ENCODE results near the gene PCDHGA12. TPM values are rescaled to one million over a fixed set of nuclear protein-coding genes. Genes with fewer than 3 reads are reported as not detected.
"Not testable (repeated sequence)": the region's sequence is repeated elsewhere in the genome, so short reads cannot be mapped to it uniquely, and the experiment has no call there.

Gene PCDHGA12
- total RNA-seq, 2 donors from 2014 or later = 3.8 to 6.8 TPM

DNA sequence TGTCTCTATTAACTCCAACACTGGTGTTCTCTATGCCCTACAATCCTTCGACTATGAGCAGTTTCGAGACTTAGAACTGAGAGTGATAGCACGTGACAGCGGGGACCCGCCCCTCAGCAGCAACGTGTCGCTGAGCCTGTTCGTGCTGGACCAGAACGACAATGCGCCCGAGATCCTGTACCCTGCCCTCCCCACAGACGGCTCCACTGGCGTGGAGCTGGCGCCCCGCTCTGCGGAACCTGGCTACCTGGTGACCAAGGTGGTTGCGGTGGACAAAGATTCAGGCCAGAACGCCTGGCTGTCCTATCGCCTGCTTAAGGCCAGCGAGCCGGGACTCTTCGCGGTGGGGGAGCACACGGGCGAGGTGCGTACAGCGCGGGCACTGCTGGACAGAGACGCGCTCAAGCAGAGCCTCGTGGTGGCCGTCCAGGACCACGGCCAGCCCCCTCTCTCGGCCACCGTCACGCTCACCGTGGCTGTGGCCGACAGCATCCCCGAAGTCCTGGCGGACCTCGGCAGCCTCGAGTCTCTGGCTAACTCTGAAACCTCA lies 7.5 kb upstream of the PCDHGA12 start:
- Histone ChIP-seq H3K4me3 (no peak overlapping the region), H3K9me3 (peaks cover 5% of the 10 kb centered on the region), H3K4me1 (replicated peaks) (no peaks in the 10 kb centered on the region), H3K27ac (no peak overlapping the region), H3K27me3 (replicated peaks; ENCODE audit: insufficient read depth) (no peaks in the 10 kb centered on the region), H3K36me3 (no peaks in the 10 kb centered on the region)
- DNase-seq (ENCODE audit: low spot score) = no peak
- intact Hi-C loops (cut with DNase I) = no loop called here
- TF ChIP-seq POLR2AphosphoS5 (IDR thresholded peaks at IDR 0.05) (no peak), POLR2A (IDR thresholded peaks at IDR 0.05) (no peak)
- TF ChIP-seq, protein P1, sequence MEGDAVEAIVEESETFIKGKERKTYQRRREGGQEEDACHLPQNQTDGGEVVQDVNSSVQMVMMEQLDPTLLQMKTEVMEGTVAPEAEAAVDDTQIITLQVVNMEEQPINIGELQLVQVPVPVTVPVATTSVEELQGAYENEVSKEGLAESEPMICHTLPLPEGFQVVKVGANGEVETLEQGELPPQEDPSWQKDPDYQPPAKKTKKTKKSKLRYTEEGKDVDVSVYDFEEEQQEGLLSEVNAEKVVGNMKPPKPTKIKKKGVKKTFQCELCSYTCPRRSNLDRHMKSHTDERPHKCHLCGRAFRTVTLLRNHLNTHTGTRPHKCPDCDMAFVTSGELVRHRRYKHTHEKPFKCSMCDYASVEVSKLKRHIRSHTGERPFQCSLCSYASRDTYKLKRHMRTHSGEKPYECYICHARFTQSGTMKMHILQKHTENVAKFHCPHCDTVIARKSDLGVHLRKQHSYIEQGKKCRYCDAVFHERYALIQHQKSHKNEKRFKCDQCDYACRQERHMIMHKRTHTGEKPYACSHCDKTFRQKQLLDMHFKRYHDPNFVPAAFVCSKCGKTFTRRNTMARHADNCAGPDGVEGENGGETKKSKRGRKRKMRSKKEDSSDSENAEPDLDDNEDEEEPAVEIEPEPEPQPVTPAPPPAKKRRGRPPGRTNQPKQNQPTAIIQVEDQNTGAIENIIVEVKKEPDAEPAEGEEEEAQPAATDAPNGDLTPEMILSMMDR (IDR thresholded peaks at IDR 0.05) = no peak
- WGBS = 21% methylated on average over 42 of the region's 42 CpGs

DNA sequence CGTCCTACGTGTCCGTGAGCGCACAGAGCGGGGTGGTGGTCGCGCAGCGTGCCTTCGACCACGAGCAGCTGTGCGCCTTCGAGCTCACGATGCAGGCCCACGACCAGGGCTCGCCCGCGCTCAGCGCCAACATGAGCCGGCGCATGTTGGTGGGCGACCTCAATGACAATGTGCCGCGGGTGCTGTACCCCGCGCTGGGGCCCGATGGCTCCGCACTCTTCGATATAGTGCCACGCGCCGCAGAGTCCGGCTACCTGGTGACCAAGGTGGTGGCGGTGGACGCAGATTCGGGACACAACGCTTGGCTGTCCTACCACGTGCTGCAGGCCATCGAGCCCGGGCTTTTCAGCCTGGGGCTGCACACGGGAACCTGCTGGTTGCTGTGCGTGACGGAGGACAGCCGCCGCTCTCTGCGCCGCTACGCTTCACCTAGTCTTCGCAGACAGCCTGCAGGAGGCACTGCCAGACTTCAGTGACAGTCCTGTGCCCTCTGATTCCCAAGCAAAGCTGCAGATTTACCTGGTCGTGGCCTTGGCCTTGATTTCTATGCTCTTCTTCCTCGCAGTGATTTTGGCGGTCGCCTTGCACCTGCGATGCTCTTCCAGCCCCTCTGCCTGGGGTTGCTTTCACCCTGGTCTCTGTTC lies 2.4 kb upstream of the PCDHGA12 start:
- intact Hi-C loops (cut with DNase I) = no loop called here
- TF ChIP-seq, protein P1 (IDR thresholded peaks at IDR 0.05) = no peak
- no peak for TF ChIP-seq POLR2AphosphoS5 (IDR thresholded peaks at IDR 0.05)
- TF ChIP-seq POLR2A (IDR thresholded peaks at IDR 0.05) = no peak
- peaks cover 9% of the 10 kb centered on the region for H3K9me3 ChIP-seq
- WGBS = 34% methylated on average over 34 of the region's 53 CpGs
- H3K36me3 ChIP-seq = no peaks in the 10 kb centered on the region
- no peak for DNase-seq (ENCODE audit: low spot score)
- no peak overlapping the region for H3K4me3 ChIP-seq
- no peaks in the 10 kb centered on the region for H3K27me3 ChIP-seq (replicated peaks; ENCODE audit: insufficient read depth)
- H3K4me1 ChIP-seq (replicated peaks) = no peaks in the 10 kb centered on the region
- H3K27ac ChIP-seq = no peak overlapping the region

DNA sequence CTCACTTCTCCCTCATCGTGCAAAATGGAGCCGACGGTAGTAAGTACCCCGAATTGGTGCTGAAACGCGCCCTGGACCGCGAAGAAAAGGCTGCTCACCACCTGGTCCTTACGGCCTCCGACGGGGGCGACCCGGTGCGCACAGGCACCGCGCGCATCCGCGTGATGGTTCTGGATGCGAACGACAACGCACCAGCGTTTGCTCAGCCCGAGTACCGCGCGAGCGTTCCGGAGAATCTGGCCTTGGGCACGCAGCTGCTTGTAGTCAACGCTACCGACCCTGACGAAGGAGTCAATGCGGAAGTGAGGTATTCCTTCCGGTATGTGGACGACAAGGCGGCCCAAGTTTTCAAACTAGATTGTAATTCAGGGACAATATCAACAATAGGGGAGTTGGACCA lies 979 bp downstream of the PCDHGA12 start:
- Histone ChIP-seq H3K27ac (no peak overlapping the region), H3K9me3 (peaks cover 9% of the 10 kb centered on the region), H3K4me1 (replicated peaks) (no peaks in the 10 kb centered on the region), H3K27me3 (replicated peaks; ENCODE audit: insufficient read depth) (no peaks in the 10 kb centered on the region), H3K36me3 (no peaks in the 10 kb centered on the region), H3K4me3 (no peak overlapping the region)
- DNase-seq (ENCODE audit: low spot score) = no peak
- 19% methylated on average over 32 of the region's 37 CpGs for WGBS
- intact Hi-C loops (cut with DNase I) = no loop called here
- TF ChIP-seq, protein P1 (IDR thresholded peaks at IDR 0.05) = no peak
- TF ChIP-seq POLR2A (IDR thresholded peaks at IDR 0.05) (no peak), POLR2AphosphoS5 (IDR thresholded peaks at IDR 0.05) (no peak)

DNA sequence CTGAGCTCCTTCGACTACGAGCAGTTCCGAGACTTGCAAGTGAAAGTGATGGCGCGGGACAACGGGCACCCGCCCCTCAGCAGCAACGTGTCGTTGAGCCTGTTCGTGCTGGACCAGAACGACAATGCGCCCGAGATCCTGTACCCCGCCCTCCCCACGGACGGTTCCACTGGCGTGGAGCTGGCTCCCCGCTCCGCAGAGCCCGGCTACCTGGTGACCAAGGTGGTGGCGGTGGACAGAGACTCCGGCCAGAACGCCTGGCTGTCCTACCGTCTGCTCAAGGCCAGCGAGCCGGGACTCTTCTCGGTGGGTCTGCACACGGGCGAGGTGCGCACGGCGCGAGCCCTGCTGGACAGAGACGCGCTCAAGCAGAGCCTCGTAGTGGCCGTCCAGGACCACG lies 2.0 kb downstream of the PCDHGA12 start:
- H3K27me3 ChIP-seq (replicated peaks; ENCODE audit: insufficient read depth); intact Hi-C loops (cut with DNase I); H3K4me1 ChIP-seq (replicated peaks); H3K4me3 ChIP-seq; H3K27ac ChIP-seq; DNase-seq (ENCODE audit: low spot score); H3K36me3 ChIP-seq; H3K9me3 ChIP-seq: not testable (repeated sequence)
- 24% methylated on average over 26 of the region's 38 CpGs for WGBS

DNA sequence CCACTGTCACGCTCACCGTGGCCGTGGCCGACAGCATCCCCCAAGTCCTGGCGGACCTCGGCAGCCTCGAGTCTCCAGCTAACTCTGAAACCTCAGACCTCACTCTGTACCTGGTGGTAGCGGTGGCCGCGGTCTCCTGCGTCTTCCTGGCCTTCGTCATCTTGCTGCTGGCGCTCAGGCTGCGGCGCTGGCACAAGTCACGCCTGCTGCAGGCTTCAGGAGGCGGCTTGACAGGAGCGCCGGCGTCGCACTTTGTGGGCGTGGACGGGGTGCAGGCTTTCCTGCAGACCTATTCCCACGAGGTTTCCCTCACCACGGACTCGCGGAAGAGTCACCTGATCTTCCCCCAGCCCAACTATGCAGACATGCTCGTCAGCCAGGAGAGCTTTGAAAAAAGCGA lies 2.4 kb downstream of the PCDHGA12 start:
- H3K4me1 ChIP-seq (replicated peaks); H3K9me3 ChIP-seq; H3K36me3 ChIP-seq; DNase-seq (ENCODE audit: low spot score); intact Hi-C loops (cut with DNase I); H3K27ac ChIP-seq; H3K27me3 ChIP-seq (replicated peaks; ENCODE audit: insufficient read depth); H3K4me3 ChIP-seq: not testable (repeated sequence)
- WGBS = 23% methylated on average over 25 of the region's 29 CpGs

DNA sequence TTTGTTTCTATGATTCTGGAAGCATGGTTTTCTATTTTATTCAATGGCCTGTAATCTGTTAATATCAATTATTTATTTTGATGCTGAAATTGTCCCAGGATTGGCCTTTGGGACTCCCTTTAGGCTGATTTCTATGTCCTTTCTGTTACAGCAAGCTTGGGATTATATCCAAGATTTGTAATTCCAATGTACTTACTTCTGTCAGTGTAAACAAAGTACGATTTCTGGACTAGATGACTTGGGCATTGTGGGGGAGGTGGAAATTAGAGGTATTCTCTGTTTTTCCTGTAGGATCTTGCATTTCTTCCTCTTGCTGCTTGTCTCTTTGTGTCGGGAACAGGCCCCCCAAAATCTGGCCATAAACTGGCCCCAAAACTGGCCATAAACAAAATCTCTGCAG lies 3.7 kb downstream of the PCDHGA12 start:
- Histone ChIP-seq H3K36me3 (no peaks in the 10 kb centered on the region), H3K27ac (no peak overlapping the region), H3K27me3 (replicated peaks; ENCODE audit: insufficient read depth) (no peaks in the 10 kb centered on the region), H3K9me3 (no peaks in the 10 kb centered on the region), H3K4me1 (replicated peaks) (no peaks in the 10 kb centered on the region), H3K4me3 (no peak overlapping the region)
- intact Hi-C loops (cut with DNase I) = no loop called here
- TF ChIP-seq POLR2AphosphoS5 (IDR thresholded peaks at IDR 0.05) (no peak), POLR2A (IDR thresholded peaks at IDR 0.05) (no peak)
- TF ChIP-seq, protein P1 (IDR thresholded peaks at IDR 0.05) = no peak
- DNase-seq (ENCODE audit: low spot score) = no peak
- 87% methylated on average over 2 of the region's 2 CpGs for WGBS

Measured in prostate gland (tissue), 2 donors.